Left ventricle myocardium inferior (tissue), 1 donor: ENCODE measurements around the gene FEM1C. TPM values are rescaled to one million over a fixed set of nuclear protein-coding genes. Genes with fewer than 3 reads are reported as not detected.

Experiments
- DNase-seq: peaks from one replicate; pipeline ENCODE4 v3.0.0-alpha.2; 2020
- H3K27ac ChIP-seq: fragments of 200-600 bp; replicated peaks from 2 replicates; pipeline ENCODE4 v1.8.0; 2021
- H3K27me3 ChIP-seq: fragments of 200-600 bp; 2 replicates; pipeline ENCODE4 v1.8.0; 2021; ENCODE audit warnings: low read depth
- H3K36me3 ChIP-seq: fragments of 200-600 bp; 2 replicates; pipeline ENCODE4 v1.8.0; 2021
- H3K4me1 ChIP-seq: fragments of 200-600 bp; 2 replicates; pipeline ENCODE4 v1.8.0; 2021
- H3K4me3 ChIP-seq: fragments of 200-600 bp; 2 replicates; pipeline ENCODE4 v1.8.0; 2021; ENCODE audit warnings: mild to moderate bottlenecking, moderate library complexity
- H3K9me3 ChIP-seq: fragments of 200-600 bp; replicated peaks from 2 replicates; pipeline ENCODE4 v1.8.0; 2021
- intact Hi-C: fragments of 100-400 bp; cut with micrococcal nuclease; formaldehyde crosslinking; loops from one replicate; pipeline ENCODE4 v1.11.0; 2022
- total RNA-seq: library from RNA; stranded (reverse); fragmentation: NEBNext Ultra II Directional; extraction: Animal tissue kit (Norgen Biotek cat#: 25700); gene quantifications from one replicate; pipeline ENCODE4 v1.2.1, GENCODE V29; 2021
- TF ChIP-seq, protein P1 (sequence below): fragments of 200-600 bp; IDR thresholded peaks from 2 replicates; pipeline ENCODE4 v1.8.0; 2021; ENCODE audit warnings: antibody characterized with exemption, mild to moderate bottlenecking, borderline replicate concordance
- donor health status: DM: no; HTN: yes; CAD: no; lungs with severe emphysema.

FEM1C gene
- total RNA-seq, 1 donor from 2014 or later, result 59.3 TPM

DNA sequence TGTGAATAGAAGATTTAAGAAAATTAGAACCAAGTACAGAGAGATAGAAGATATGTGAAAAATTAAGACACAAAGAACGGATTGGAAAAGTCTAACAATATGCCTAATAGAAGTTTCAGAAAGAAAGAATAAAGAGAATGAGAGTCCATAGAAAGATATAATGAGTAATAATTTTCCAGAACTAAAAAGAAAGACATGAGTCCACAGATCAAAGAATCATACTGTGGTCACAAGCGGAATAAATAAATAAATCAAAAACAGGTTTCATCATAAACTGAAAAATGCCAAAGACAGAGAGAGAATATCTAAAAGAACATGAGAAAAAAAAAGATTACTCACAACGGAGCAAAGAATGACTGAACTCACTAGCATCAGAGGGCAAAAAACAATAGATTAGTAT lies 32.9 kb downstream of the FEM1C start:
- peaks cover 6% of the 10 kb centered on the region for H3K4me1 ChIP-seq
- DNase-seq, result no peak
- H3K27ac ChIP-seq, result no peak overlapping the region
- no peaks in the 10 kb centered on the region for H3K9me3 ChIP-seq
- intact Hi-C loops, result no loop called here
- TF ChIP-seq, protein P1, sequence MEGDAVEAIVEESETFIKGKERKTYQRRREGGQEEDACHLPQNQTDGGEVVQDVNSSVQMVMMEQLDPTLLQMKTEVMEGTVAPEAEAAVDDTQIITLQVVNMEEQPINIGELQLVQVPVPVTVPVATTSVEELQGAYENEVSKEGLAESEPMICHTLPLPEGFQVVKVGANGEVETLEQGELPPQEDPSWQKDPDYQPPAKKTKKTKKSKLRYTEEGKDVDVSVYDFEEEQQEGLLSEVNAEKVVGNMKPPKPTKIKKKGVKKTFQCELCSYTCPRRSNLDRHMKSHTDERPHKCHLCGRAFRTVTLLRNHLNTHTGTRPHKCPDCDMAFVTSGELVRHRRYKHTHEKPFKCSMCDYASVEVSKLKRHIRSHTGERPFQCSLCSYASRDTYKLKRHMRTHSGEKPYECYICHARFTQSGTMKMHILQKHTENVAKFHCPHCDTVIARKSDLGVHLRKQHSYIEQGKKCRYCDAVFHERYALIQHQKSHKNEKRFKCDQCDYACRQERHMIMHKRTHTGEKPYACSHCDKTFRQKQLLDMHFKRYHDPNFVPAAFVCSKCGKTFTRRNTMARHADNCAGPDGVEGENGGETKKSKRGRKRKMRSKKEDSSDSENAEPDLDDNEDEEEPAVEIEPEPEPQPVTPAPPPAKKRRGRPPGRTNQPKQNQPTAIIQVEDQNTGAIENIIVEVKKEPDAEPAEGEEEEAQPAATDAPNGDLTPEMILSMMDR, result no peak
- no peaks in the 10 kb centered on the region for H3K27me3 ChIP-seq
- H3K4me3 ChIP-seq, result no peak overlapping the region
- no peaks in the 10 kb centered on the region for H3K36me3 ChIP-seq

GRCh38 chr5:115510145-115510645 lies 34.4 kb downstream of the FEM1C start:
- intact Hi-C loops, result no loop called here
- Histone ChIP-seq H3K27me3 (no peaks in the 10 kb centered on the region), H3K27ac (no peak overlapping the region), H3K36me3 (no peaks in the 10 kb centered on the region), H3K9me3 (no peaks in the 10 kb centered on the region), H3K4me3 (no peak overlapping the region), H3K4me1 (peaks cover 6% of the 10 kb centered on the region)
- DNase-seq, result no peak
- TF ChIP-seq, protein P1, result no peak

DNA sequence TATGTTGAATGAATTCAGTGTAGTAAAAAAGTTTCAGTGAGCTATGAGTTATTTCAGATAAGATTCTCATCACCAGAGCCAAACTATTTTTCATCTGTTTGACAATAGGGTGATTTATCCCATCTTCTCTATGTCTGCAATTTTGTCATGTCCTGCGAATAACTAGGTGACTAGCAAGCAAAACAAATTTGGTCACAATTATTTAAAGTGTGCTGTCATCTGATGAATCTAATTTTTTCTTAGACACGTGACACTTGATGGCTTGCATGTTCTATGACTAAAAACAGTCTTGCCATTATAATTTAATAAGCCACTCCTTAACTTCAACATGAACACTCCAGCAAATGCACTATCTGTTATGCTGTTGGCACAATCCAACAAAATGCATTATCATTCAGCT lies 35.0 kb downstream of the FEM1C start:
- intact Hi-C loops, result no loop called here
- TF ChIP-seq, protein P1, result no peak
- Histone ChIP-seq H3K36me3 (no peaks in the 10 kb centered on the region), H3K27ac (no peak overlapping the region), H3K4me1 (peaks cover 6% of the 10 kb centered on the region), H3K9me3 (no peaks in the 10 kb centered on the region), H3K4me3 (no peak overlapping the region), H3K27me3 (no peaks in the 10 kb centered on the region)
- DNase-seq, result no peak

GRCh38 chr5:115507681-115508080 lies 36.9 kb downstream of the FEM1C start:
- intact Hi-C loops, result no loop called here
- TF ChIP-seq, protein P1, result no peak
- Histone ChIP-seq H3K4me1 (peaks cover 6% of the 10 kb centered on the region), H3K27ac (no peak overlapping the region), H3K9me3 (peaks cover 6% of the 10 kb centered on the region), H3K4me3 (no peak overlapping the region), H3K27me3 (no peaks in the 10 kb centered on the region), H3K36me3 (no peaks in the 10 kb centered on the region)
- DNase-seq, result no peak

GRCh38 chr5:115503420-115503819 lies 41.2 kb downstream of the FEM1C start:
- peaks cover 6% of the 10 kb centered on the region for H3K9me3 ChIP-seq
- no peak overlapping the region for H3K27ac ChIP-seq
- H3K4me3 ChIP-seq, result no peak overlapping the region
- DNase-seq, result no peak
- peaks cover 14% of the 10 kb centered on the region for H3K4me1 ChIP-seq
- H3K27me3 ChIP-seq, result no peaks in the 10 kb centered on the region
- TF ChIP-seq, protein P1, result no peak
- intact Hi-C loops, result no loop called here
- H3K36me3 ChIP-seq, result no peaks in the 10 kb centered on the region
